NOMO-1 (cell line): ENCODE measurements around the gene CIAO3.

Source experiments
- DNase-seq, 2 experiments: peaks; one replicate each; lab custom pipeline; 2025; ENCODE audit not compliant: unreplicated experiment in 2 of 2; lab: John Stamatoyannopoulos, UW

The CIAO3 gene

GRCh38 chr16:680967-681745 lies 59.6 kb downstream of the CIAO3 start:
- DNase-seq = peak; percentile 17 to 47

GRCh38 chr16:680625-680945 lies 60.2 kb downstream of the CIAO3 start:
- no peak for DNase-seq

- peak; percentile 63 to 78 for DNase-seq
Measured at GRCh38 chr16:679814-680624, 60.8 kb downstream of the CIAO3 start, which contains the start of gene STUB1. Gene STUB1, plus strand, starts transcription at chr16:680410. Its CDS starts 116 bp downstream, at chr16:680526.
